GM21423 (cell line): Measurements from ENCODE around the gene PLEKHG3.

ENCODE experiments used
- ATAC-seq: cut with Tn5 transposase; IDR thresholded peaks from one replicate; pipeline ENCODE4 v1.9.1; 2021; ENCODE audit warnings: mild to moderate bottlenecking, moderate library complexity; ENCODE audit not compliant: unreplicated experiment

PLEKHG3 gene

DNA sequence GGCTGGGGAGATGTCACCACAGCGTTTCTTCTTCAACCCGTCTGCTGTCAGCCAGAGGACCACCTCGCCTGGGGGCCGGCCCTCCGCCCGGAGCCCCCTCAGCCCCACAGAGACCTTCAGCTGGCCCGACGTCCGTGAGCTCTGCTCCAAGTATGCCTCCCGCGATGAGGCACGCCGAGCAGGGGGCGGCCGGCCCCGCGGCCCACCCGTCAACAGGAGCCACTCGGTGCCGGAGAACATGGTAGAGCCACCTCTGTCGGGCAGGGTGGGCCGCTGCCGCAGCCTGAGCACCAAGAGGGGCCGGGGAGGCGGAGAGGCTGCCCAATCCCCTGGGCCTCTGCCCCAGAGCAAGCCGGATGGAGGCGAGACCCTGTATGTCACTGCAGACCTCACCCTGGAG lies 38.8 kb downstream of the PLEKHG3 start:
- ATAC-seq, result no peak

DNA sequence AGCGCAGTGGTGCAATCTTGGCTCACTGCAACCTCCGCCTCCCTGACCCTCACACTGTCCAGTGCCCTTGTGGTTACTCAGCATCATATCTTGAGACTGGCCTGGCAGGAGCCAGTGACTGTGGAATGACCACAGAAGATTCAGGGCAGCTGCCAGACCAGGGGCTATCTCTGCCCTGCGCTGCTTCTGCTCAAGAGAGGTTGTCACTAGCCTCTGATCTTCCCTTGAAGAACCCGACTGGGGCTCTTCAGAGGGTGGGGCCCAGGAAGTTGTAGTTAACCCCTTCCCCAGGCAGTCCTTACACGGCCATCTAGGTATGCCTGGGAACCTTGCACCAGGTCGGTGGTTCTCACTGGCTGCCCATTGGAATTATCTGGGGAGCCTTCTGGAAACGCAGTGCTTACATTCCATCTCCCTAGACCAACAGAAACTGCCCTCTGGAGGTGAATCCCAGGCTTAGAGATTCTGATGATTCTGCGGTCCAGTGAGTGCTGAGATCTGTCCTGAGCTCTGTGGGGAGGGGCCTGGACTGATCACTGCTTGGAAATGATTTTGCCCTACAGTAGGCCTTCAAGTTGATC lies 41.4 kb downstream of the PLEKHG3 start:
- ATAC-seq, result no peak

DNA sequence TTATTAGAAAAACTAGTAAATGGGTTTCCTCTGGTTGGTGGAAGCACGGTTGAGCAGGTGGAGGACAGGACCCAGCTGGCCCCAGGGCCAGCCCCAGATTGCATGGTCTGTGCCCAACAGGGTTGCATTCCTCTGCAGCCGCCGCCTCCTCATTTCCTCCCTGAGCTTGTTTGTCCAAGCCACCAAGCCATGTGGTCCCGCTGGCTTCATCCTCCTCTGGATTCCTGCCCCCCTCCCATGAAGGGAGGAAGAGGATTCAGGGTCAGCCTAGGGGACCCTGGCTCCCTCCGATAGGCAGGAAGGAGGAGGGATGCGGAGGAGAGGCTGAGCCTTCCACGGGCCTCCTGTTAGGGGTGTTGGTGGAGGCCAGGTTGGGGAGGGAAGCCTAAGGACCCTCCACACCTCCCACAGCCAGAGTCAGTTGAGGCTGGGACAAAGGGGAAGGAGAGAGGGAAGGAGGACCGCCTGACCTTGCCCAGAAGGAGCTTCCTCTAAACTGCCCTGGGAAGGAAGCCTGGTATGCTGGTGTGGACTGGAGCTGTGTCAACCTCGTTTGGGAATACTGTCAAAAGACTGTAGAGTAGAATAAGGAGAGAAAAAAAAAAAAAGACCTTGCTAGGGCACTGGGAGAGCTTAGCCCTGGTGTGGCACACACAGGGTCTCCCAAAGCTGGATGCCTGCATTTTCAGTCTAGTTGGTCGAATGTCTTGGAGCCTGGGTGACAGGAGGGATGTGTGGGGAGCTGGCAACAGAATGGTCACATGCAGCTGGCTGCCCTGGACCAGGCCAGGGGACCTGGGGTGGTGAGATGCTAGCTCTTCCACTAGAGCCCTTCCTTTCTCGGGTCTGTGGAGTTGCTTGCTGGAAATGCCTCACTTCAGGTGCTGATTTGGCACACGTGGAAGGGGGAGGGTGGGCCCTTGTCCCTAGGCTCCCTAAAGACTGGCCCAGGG lies 42.4 kb downstream of the PLEKHG3 start:
- no peak for ATAC-seq

DNA sequence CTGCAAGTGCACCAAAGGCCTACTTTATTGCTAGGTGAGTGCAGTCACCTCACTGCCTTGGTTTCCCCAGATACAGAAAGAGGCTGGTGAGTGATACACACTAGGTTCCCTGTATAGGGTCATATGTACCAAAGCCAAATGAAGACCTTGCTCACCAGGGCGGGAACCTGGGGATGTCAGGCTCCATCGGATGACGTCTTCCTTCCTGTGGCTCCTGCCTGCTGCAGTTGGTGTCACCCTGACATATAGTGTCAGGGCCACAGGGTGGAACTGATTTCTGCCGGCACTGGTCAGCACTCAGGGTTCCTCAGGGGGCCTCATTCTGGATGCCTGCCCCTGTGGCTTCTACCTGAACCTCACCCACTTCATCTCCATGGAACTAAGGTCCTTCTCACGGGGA lies 43.1 kb downstream of the PLEKHG3 start:
- no peak for ATAC-seq

DNA sequence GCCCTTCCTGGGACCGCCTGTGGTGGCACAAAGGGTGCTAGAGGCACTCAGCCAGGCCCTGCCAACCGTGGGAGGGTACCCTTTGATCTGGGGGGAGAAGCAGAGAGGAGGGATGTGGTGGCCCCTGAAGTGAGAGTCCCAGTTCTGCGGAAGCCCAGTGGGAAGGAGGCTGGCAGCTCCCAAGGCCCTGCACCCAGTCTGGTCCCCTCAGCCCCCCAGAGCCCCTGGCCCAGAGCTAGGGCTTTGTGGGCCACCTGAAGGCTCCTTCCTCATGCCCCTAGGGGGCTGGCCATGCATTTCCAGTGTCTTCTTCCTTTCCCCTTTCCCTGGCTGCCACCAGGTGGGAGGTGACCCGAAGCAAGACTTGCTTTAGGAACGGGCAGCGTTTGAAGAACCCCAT lies 44.3 kb downstream of the PLEKHG3 start:
- ATAC-seq, result no peak

DNA sequence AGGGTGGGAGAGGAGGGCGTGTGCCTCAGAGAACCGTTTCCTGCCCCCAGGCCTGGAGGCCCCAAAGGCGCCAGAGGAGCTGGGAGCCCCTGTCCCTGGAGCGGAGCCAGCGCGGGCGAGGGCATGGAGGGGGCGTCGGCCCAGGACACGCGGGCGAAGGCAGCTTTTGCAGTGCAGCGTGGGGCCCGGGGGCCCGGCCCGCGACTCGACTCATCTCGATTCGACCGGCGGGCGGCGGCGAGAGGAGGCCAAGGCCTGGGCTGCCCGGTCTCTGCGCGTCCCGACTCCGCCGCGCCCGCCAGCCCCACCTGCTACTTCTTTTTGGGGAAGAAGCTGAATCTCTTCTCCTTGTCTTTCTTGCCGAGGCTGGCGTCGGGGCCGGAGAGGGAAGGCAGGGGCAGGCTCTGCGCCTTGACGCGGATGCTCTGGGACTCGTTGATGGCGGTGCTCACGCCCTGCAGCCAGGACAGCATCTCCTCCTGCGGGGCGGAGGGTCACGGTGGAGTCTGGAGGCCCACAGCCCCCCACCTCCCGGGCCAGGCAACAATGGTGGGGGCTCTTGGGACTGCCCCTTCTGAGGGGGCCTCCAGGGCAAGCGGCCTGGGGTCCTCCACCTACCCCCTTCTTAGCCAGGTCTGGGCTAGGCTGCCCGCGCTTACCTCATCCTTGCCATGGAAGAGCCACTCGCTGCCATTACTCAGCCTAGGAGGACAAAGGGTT lies 44.9 kb downstream of the PLEKHG3 start:
- ATAC-seq, result no peak

DNA sequence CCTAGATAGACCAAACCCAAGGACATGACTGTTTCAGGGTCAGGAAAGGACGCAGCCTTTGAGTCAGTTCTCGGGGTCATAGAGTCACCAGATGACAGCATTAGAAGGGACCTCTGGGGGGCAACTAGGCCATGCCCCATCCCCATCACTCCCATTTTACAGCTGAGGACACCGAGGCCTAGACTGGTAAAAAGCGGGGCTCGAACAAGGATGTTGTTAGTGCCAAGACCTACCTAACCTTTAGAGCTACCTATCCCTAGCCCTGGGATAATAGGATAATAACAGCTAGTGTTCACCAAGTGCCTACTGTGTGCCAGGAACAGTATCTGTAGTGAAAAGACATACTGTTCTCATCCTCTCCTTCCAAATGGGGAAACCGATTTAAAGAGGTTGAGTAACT lies 48.7 kb downstream of the PLEKHG3 start:
- ATAC-seq, result no peak

DNA sequence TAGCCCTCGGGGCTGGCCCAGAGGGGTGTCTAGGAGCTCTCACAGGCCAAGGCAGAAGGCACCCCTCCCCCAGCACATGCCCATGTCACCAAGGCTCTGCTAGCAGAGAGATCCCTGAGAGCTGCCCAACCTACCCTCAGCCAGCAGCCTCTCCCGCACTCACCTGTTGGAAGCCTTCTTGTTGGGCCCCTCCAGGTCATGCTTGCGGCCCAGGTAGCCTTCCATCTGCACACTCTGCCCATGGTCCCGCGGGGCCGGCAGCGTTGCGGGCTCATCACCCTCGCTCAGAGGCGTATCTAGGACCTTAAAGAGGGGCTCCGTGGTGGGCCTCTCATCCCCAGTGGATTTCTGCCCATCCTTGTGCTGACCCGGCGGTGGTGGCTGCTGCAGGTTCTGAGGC lies 49.1 kb downstream of the PLEKHG3 start:
- ATAC-seq, result no peak

DNA sequence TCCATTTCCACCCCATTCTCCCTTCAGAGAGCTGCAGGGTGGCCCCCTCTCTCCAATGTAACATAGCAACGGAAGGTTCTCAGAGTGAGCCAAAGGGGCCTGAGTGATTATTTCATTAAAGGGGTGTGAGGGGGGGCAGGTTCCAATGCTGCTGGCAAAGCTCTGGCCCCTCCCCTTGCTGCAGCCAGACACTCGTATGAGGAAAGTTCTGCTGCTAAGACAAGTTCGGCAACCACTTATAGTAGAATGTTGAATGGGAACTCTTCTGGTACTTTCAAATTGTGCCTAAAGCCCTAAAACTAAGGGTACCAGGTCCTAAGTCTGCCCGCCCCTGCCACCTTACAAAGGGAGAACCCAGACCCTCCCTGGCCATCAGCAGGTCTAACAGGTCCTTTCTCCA lies 49.8 kb downstream of the PLEKHG3 start:
- ATAC-seq, result no peak

DNA sequence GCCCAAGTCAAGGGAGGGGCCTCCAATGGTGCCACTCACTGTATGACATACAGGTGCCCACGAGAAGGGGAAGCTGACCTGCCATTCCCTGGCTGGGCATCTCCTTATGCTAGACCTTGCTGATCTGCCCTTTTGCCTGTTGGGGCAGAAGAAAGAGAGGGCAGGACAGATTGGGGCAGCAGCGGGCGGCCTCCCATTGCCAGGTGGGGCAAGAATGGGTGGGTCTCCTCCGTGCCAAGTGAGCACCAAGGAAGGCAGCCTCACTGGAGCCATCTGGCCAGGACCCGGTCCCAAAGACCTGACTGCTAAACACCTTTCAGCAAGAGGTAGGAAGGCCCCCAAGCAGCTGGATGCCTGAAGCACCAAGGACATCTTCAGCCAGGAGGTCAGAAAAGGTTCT lies 50.5 kb downstream of the PLEKHG3 start:
- no peak for ATAC-seq

DNA sequence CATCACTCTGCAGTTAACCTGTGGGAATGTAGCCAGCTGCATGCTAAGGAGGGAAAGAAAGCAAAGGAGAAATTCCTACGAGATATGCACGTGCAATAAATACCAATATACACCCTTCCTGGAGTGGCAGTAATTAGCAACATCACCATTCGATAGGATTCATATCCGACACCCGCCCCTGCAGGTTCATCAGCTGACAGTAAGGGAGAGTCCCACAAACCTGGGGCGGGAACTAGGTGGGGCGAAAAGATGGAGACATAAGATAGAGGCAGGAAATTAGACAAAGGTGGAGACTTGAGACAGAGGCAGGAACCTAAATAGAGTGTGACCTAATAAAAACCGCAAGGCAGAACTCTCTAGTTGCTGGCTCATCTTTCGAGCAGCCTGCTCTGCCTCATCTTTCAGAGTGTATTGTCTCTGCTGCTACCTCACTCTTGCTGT lies 51.6 kb downstream of the PLEKHG3 start:
- no peak for ATAC-seq

DNA sequence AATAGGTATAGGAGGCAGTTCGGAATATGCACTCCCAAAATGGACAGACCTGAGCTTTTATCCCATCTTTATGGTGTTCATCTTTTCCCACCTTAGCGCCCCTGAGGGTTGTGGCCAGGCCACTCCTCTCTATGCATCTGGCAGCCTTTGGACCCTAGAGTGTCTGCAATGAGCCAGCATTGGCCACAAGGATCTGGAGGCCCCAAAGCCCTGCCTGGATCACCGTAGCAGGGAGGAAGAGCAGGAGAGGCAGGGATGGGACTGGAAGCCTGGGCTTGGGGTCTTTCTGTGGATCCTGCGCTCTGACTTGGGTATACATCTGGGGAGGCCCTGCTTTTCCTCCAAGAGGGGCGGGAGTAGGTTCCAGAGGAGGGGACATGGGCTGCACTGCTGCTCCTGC lies 52.5 kb downstream of the PLEKHG3 start:
- ATAC-seq, result no peak

DNA sequence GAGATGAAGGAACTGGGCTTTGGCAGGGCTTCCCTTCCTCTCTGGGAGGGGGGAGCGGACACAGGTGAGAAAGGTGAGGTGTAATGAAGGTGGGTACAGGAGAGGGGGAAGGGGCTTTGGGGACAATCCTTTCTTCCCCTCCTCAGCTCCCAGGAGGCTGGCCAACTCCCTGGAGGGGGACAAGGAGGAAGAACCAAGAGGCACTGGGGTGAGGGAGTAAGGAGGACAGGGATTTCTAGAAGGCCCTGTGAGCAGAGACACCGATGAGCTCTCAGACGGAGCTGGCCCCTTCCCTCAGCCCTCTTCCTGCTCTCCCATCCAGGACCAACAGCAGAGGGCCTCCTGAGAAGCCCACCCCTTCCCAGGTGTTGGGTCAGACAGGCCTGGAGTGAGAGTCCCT lies 53.4 kb downstream of the PLEKHG3 start:
- ATAC-seq, result no peak

DNA sequence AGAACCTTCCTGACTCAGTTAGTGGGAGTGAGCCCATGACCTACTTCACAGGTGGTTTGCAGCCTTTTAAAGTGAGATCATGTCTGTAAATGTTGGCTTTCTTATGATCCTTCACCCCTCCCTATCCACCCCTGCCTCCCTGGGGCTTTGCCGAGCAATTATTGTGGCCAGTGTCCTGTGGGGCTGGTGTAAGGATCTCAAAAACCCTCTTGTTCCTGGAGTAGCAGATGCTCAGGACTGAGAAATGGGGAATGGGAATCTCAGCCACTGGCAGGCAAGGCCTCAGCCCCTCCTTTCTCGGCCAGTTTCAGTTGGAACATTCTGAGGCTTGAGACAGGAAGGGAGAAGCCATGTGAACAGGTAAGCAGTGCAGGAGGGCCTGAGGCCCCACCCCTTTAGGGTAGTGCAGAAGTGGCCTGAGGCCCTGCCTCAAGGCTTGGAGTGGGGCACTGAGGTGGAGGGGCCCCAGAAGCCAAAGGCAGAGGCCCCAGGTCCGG lies 53.8 kb downstream of the PLEKHG3 start:
- ATAC-seq, result no peak

DNA sequence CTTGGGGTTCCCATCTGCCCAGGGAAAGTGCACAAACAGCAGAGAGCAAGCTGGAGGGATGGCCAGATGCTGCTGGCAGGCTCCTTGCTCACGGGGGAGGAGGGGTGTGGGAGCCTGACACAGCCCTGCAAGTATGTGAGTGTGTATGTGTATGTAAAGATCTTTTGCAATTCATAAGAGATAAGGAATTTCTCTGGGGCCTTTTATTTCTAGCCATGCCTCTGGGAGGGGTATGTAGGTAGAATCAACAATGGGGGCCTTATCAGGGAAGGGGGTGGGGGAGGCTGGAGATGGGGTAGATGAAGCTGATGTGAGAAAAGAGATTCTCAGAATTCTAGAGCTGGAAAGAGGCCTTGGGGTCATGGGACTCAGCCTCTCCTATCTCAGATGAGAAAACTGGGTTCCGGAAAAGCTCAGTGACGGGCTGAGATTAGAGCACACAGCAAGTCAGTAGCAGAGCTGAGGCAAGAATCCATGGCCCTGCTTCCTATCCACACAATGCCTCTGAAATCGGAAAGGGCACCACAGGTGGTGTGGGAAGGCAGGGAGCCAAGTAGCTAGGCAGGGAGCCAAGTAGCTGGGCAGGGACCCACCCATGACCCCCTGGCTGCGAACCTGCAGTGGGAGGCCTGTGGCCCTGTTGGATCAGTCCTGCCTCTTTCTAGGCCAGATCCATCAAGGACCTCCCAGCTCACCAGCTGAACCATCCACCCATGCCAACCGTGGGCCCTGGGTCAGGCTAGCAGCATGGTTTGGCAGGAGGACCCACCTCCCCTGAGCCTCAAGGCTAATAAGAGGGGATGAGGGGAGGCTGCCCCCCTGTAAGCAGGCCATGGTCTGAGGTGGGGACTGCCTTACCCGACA lies 54.7 kb downstream of the PLEKHG3 start:
- no peak for ATAC-seq

DNA sequence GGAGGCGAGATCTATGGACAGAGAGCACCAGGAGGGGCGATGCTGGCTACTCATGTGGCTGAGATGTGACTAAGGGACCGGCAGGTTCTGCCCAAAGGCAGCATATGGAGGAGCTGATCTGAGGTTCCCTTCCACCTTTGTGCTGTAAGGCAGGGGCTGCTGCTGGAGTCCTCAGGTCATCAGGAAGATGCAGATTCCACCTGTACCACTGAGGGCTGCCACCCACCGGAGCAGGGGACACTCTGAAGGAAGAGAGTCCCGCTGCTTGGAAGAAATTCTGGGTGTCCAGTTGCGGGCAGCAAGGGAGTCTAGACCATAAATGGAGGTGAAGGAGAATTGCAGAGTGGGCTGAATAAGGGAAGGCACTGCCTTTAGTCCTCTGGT lies 55.3 kb downstream of the PLEKHG3 start:
- ATAC-seq, result no peak

DNA sequence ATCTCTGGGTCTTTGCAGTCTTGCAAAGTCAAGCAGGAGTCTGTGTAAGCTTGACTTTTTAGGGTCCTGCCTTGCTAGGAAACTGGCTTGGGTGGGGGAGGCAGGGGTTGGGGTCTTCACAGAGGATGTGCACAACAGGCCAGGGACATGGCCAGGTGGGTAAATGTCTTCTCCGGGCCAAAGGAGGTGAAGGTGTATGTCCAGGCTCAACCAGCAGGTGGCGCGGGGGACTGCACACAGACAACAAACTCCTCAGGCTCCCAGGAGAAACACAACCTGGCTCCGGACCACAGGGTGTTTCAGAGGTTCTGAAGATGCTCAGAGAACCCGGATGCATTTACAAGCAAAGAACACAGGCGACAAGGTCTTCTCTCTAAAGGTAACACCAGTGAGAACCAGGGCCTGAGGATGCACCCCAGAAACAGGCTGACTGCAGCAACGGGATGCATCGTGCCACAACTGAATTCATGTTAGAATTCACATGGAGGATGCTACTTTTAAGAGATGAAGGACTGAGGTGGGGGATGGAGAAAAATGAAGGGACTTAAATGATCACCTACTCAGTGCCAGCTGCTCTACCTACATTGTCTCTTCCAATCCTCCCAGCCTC lies 56.0 kb downstream of the PLEKHG3 start:
- ATAC-seq, result no peak

DNA sequence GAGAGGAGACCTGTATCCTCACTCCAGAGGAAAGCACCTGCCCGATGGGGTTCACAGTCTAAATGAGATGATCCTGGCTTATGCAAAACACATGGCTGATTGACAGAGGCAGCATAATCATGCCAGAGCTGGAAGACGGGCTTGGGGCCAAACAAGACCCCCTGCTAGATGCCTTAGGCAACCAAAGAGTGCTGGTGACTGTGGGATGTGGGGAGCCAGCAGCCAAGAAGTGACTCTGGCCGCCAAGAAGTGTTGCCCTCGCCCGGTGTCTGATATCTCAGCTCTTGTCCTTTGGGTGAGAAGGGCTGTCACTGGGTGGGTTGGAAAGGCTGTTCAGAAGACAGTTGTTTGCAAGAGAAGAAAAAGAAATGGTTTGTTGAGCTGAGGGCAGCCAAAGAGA lies 56.7 kb downstream of the PLEKHG3 start:
- ATAC-seq, result no peak

DNA sequence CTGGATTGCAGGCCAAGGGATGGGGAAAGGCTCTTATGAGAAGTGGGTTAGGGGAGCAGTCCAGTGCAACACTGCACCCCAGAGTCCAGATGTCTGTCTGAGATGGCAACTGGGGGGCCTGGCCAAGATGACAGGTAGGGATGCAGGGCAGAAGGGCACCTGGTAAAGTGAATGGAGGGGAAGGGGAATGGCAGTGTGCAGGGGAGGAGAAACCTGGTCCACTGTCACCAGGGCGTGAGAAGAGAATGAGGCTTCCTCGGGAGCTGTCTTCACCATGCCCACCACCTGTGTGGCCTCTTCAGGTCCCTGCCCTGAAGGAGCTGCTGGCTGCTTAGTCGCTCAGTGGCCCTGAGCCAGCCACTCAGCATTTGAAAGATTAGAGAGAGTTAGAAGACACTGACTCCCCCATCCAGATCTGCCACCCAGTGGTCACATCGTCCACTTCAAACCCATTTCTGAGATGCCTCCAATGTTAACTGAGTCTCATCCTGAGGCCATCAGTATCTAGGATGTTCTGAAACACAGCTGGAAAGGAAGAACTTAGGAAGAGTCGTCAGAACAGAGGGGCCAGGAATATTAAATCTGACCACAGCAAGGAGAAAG lies 57.3 kb downstream of the PLEKHG3 start:
- ATAC-seq, result no peak
